Measurements from ENCODE around the gene CNIH3. TPM values are rescaled to one million over a fixed set of nuclear protein-coding genes. Genes with fewer than 3 reads are reported as not detected.
"Not testable (repeated sequence)": the region's sequence is repeated elsewhere in the genome, so short reads cannot be mapped to it uniquely, and the experiment has no call there.

Gene CNIH3
- total RNA-seq, 1 experiment from 2014 or later: 0.12 TPM

DNA sequence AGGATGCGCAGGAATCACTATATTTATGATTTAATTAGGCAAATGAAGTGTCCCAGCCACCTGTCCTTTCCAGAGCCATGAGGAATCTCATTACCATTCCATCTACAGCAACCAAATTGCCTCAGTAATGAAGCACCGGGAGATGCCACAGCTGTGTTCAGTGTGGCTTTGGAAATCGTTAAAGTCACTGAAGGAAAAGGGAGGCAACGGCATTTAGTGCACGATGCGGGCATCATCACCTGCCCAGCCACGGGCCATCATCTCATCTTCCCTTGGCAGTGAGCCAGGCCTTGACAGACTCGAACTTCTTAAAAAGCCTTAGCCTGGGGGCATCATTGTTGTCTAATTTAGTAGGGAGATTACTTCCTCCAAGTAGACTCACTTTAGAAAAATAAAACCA, 67.8 kb downstream of the CNIH3 start:
- DNase-seq (ENCODE audit: extremely low read depth, low read depth): no peak

GRCh38 chr1:224684979-224685425, 68.9 kb downstream of the CNIH3 start:
- DNase-seq (ENCODE audit: extremely low read depth, low read depth): no peak

DNA sequence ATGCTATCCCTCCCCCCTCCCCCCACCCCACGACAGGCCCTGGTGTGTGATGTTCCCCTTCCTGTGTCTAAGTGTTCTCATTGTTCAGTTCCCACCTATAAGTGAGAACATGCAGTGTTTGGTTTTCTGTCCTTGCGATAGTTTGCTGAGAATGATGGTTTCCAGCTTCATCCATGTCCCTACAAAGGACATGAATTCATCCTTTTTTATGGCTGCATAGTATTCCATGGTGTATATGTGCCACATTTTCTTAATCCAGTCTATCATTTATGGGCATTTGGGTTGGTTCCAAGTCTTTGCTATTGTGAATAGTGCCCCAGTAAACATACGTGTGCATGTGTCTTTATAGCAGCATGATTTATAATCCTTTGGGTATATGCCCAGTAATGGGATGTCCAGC, 70.0 kb downstream of the CNIH3 start:
- not testable (repeated sequence) for DNase-seq (ENCODE audit: extremely low read depth, low read depth)

DNA sequence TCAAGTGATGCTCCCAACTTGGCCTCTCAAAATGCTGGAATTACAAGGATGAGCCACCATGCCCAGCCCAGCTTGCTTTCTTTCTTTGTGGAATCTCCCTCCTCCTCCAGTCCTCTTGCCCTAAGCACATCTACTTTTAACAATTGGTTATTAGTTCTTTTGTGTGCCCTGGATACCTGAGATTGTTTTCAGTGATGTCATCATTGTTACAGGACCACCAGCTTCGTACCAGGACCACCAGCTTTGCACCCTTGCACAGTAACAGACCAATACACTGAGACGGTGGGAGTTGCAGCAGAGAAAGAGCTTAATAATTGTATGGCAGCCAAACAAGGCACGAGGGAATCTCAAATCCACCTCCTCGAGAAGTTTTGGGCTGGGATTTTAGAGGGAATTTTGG, 71.3 kb downstream of the CNIH3 start:
- no peak for DNase-seq (ENCODE audit: extremely low read depth, low read depth)

DNA sequence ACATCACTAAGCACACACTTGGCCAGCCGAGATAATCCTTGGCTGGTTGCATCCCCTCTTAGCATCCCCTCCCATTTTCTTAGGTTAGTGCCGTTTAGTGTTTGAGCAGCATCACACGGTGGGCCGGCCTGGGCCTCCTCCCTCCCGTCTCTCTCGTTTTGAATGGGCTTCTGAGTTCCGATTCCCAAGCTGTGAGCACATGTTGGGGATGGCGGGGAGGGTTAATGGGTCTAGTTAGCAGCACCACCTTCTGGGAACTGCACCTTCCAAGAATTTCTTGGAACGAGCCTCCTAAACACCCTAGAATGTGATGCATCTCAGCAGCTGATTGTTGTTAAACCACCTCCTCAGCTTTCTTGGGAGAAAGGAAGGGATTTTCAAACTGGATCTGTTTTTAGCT, 73.3 kb downstream of the CNIH3 start:
- no peak for DNase-seq (ENCODE audit: extremely low read depth, low read depth)

DNA sequence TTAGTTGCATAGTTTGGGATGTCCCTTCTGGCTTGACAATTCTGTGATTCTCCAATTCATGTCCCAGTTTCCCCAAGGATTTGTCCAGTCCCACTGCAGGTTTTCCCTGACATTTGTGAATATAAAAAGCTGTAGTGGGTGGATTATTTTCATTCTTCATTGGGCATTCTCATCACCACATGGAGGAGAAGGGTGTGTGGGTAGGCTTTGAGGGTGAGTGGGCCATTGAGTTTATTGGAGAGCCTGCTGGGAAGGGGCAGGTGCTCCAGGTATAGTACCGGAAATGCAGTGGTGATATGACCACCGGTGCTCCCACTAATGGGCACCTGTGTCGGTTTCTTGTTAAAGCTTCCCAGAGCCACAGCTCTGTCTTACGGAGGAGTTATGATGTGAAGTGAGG, 74.5 kb downstream of the CNIH3 start:
- no peak for DNase-seq (ENCODE audit: extremely low read depth, low read depth)

- DNase-seq (ENCODE audit: extremely low read depth, low read depth): no peak
Observed at GRCh38 chr1:224691148-224691925, 75.2 kb downstream of the CNIH3 start.

- no peak for DNase-seq (ENCODE audit: extremely low read depth, low read depth)
Observed at GRCh38 chr1:224694969-224695368, 78.9 kb downstream of the CNIH3 start.

GRCh38 chr1:224696021-224696420, 79.9 kb downstream of the CNIH3 start:
- DNase-seq (ENCODE audit: extremely low read depth, low read depth): no peak

DNA sequence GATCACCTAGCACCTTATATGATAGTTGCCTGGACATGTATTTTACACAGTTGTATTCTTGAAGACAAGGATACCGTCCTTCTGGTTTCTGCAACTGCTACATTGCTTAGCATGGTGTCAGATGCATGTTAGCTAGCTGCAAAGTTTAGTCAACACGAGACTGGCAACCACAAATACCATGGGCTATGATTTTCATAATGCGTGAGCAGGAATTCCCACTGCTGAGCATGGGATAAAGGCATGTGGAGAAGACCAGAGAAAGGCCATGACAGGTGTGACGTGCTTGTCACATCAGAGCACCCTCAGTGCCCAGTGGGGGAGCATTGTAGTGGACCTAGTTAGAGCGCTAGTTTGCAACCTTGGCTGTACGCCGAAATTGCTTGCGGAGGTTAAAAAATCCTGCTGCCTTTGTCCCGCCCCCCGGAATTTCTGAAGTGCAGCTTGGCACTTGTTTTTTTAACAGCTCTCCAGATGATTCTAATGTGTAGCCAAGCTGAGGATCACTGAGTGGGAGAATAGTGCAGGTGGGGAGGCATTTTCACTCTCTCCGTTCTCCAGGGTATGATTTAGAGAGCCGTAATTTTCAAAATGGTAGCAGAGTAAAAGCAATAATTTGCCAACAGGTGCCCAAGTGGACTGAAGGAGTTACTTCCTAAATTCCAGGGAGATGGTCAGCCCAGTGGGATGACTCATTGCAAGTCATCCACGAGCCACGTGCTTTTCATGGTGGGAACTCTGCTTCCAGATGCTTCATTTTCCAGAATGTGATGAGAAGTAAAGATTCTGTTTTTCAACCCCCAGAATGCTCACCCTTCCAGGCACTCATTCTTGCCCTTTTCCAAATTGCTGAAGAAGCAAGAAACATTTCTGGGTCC, 81.0 kb downstream of the CNIH3 start:
- DNase-seq (ENCODE audit: extremely low read depth, low read depth): no peak

DNA sequence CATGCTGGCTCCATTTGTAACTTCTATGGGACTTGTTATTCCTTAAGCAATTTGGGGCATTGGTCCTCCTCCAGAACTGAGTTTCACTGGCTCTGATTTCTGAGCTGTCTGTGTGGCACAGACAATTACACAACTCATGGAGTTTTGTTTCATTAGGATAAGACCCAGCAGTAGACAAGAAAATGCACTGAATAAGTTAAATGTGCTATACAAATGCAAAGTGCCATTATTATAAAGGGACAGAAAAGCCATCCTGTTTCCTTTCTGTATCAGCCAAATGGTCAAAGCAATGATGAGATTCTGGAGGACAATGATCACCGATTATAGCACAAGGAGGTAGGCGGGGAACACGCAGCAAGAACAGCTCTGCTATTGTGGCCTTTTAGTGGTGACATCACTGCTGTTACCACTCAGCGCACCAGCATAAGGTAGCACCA, 81.9 kb downstream of the CNIH3 start:
- DNase-seq (ENCODE audit: extremely low read depth, low read depth): no peak

- no peak for DNase-seq (ENCODE audit: extremely low read depth, low read depth)
Observed at GRCh38 chr1:224700918-224701531, 84.9 kb downstream of the CNIH3 start.

DNA sequence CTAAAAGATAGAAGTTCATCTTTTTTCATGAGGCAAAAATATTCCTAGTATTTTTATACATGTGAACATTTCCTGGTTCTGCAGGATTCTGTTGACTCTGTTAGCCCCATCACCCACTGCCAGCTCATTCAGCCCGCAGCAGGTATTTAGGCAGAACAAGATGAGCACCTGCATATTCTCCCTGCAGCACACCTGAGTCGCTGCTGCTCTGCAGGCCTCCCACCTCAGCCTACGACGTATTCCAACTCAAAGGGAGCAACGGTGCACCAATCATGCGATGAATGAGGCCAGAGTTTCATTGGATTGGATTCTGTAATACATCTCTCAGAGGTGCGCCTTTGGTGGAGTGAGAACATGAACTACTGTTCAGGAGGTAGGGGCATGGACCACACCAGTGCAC, 87.6 kb downstream of the CNIH3 start:
- DNase-seq (ENCODE audit: extremely low read depth, low read depth): no peak

DNA sequence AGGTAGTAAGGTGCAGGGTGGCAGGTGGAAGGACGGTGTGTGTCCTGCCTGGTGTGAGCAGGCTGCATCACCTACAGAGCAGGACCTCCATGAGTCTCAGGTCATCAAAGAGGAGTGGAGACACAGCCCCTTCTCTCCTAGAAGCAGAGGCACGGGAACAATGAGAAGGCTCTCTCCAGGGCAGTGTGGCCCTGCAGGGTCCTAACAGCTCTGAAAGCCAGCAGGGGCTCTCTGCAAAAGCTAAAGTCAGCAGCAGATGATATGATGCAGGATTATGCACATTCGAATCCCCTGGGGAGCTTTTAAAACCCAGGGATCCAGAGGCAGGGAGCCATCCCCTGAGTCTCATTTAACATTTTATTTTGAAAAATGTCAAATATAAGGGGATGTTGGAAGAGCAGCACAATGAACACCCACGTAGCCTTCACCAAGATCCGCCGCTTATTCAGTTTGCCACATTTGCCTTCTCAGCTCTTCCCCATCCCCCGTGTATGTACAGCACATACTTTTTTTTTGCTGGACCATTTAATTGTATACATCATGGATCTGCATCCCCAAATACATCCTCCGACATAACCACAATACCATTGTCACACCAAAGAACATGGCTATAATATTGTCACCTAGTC, 88.1 kb downstream of the CNIH3 start:
- DNase-seq (ENCODE audit: extremely low read depth, low read depth): no peak

DNA sequence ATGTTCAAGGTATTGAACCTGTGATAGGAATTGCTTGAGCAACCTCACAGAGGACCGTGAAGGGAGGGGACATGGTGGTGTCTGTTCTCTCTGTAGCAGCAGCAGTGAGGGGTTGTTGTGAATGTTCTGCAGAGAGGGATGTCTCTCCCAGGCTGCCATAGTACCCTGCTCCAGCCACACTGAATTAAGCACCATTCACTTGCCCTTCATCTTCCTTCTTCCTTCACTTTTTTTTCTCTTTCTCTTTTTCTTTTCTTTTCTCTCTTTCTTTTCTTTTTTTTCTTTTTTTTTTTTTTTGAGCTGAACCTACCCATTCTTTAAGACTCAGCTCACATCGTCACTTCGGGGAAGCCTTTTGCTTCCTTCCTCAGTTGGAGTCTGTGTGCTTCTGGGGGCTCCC, 89.5 kb downstream of the CNIH3 start:
- DNase-seq (ENCODE audit: extremely low read depth, low read depth): no peak

DNA sequence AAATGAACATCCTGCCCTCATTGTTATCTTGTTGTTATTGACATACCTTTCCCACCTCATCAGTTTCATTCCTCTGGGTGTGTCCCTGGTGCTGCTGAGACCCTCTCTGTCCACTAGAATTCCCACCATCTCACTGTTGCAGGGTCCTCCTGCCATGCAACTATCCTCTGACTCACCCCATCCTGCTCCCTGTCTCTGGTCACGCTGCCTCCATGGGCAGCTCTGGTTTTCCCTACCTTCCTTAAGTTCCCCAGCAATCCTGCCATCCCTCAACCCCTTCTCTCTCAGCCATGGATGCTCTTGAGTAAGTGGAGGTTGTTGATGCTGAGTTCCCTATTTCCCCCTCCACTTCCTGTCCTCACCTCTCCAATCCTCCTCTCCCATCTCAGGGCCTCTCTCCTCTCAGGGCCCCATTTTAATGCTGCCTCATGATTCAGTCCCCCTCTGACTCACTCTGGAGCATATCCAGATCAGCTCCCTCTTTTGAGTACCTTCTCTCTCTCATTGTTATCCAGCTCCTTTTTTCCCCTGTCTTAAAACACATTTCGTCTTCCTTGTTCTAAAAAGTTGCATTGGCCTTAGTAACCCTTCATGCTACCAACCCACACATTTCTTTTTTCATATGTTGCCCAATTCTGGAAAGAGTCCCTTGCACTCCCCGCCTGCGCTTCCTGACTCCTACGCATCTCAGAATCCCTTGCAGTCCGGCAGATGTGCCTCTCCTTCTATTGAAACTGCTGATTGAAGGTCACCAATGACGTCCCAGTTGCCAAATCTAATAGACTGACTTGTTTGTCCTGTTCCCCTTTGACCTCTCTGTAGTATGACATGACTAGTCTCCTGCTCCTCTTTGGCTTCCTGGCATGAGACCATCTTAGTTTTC, 92.0 kb downstream of the CNIH3 start:
- DNase-seq (ENCODE audit: extremely low read depth, low read depth): no peak

DNA sequence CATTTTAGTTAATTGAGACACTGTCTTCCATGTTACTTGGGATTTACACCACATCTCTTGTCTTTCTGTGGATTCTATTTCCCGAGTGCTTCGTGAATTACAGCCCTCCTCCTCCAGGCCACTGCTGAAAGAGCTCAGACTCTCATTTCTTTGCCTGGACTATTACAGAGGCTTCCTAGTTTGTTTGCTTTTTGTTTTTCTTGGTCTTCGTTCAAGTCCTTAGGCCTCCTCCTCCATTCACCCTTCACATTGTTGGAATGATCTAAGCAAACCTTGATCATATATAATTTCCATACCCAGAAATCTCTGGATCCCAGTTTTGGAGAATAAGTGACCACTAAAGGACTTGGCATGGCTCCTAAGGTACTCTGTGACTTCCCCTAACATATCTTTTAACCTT, 94.1 kb downstream of the CNIH3 start:
- no peak for DNase-seq (ENCODE audit: extremely low read depth, low read depth)

- DNase-seq (ENCODE audit: extremely low read depth, low read depth): not testable (repeated sequence)
Observed at GRCh38 chr1:224711231-224711756, 95.2 kb downstream of the CNIH3 start.

DNA sequence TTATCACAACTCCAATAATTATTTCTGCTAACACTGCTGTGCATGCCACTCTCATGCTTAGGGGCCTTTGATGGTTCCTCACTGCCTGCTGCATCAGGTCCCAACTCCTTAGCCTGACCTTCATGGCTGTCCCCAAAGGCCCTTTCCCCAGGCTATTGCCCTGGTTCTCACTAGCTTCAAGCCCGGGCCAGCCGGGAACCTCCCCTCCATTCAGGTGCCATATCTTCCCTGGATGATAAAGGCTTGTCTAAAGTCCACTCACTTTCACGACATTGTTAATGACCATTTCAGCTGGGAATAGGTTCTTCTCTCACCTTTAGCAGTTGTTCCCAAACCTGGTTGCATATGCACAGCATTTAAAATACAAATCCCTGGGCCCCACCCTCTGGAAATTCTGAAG, 95.8 kb downstream of the CNIH3 start:
- no peak for DNase-seq (ENCODE audit: extremely low read depth, low read depth)

DNA sequence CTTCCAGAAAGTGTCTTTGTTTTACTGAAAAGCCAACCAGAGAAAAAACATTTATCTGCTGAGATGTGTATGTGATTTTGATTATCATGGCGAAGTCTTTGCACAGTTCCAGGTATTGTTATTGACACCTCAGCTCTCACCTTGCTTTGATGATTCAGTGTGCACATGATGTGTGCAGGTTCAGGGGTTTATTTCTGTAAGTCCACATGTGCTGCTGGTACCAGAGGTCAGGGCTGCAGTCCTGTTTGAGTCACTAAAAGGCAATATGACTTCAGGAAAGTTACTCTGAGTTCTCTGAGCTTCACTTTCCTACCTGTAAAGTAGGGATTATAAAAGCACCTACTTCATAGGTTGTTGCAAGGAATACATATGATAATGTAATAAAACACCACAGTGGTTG, 97.1 kb downstream of the CNIH3 start:
- DNase-seq (ENCODE audit: extremely low read depth, low read depth): no peak

Data from NCI-H460 (cell line).